Vagina (tissue), 2 donors: Measurements from ENCODE around the gene DOCK2.

Source experiments
- CTCF ChIP-seq, 3 experiments: fragments of 450-650 bp in 2 of 3; fragments of 200-600 bp in 1 of 3; sonication (generic) in 1 of 3; IDR thresholded peaks; one replicate each; pipeline ENCODE4 v1.5.1; 2017 to 2019; ENCODE audit warnings: antibody characterized with exemption in 3 of 3, mild to moderate bottlenecking in 2 of 3, moderate library complexity in 2 of 3
- POLR2A ChIP-seq, 2 donors: fragments of 450-650 bp; IDR thresholded peaks; one replicate each; pipeline ENCODE4 v1.6.1; 2017; ENCODE audit warnings: antibody characterized with exemption in 2 of 2, mild to moderate bottlenecking in 2 of 2, moderate library complexity in 2 of 2
- POLR2AphosphoS5 ChIP-seq, 2 donors: sonication (generic); formaldehyde crosslinking; IDR thresholded peaks; one replicate each; pipeline ENCODE4 v1.9.0; 2017; ENCODE audit warnings: antibody characterized with exemption in 2 of 2, mild to moderate bottlenecking in 2 of 2, low read depth in 1 of 2; ENCODE audit not compliant: insufficient read depth in 1 of 2

- TF ChIP-seq CTCF (IDR thresholded peaks at IDR 0.05) (no peak), POLR2A (IDR thresholded peaks at IDR 0.05) (no peak), POLR2AphosphoS5 (IDR thresholded peaks at IDR 0.05; ENCODE audit: insufficient read depth in 1 of 2, low read depth in 1 of 2) (no peak)
These were observed 272.9 kb downstream of the DOCK2 start for GRCh38 chr5:169909945-169910344.
